GM12801 (cell line): Measurements from ENCODE around the gene TMEM145.

Source experiments
- CTCF ChIP-seq: IDR thresholded peaks from one replicate; pipeline ENCODE4 v1.5.1; 2011; ENCODE audit warnings: control low read depth; ENCODE audit not compliant: insufficient read length; ENCODE audit errors: extremely low read depth

TMEM145 gene

GRCh38 chr19:42288387-42288786 is 24.7 kb upstream of the TMEM145 start:
- TF ChIP-seq CTCF, result no peak

- no peak for TF ChIP-seq CTCF
These were observed 24.1 kb upstream of the TMEM145 start for GRCh38 chr19:42288881-42289555.

- TF ChIP-seq CTCF, result no peak
These were observed 23.5 kb upstream of the TMEM145 start for GRCh38 chr19:42289556-42290041.

GRCh38 chr19:42290136-42290522 is 23.0 kb upstream of the TMEM145 start:
- TF ChIP-seq CTCF, result no peak

GRCh38 chr19:42290523-42291434 is 22.3 kb upstream of the TMEM145 start:
- TF ChIP-seq CTCF, result no peak

GRCh38 chr19:42291435-42291810 is 21.7 kb upstream of the TMEM145 start:
- no peak for TF ChIP-seq CTCF
